Measurements from ENCODE around the gene RPL34.
"Not testable (repeated sequence)": the region's sequence is repeated elsewhere in the genome, so short reads cannot be mapped to it uniquely, and the experiment has no call there.

RPL34 gene

GRCh38 chr4:108588878-108589277 is 31.5 kb upstream of the RPL34 start:
- no peak for DNase-seq (ENCODE audit: low read depth)
- TF ChIP-seq MYC (IDR thresholded peaks at IDR 0.05; ENCODE audit: low read depth, low read length) (no peak), CTCF (IDR thresholded peaks at IDR 0.05; ENCODE audit: low read depth, low read length) (no peak), POLR2A (IDR thresholded peaks at IDR 0.05; ENCODE audit: extremely low read depth, insufficient read length) (no peak), MAX (IDR thresholded peaks at IDR 0.05; ENCODE audit: low read depth, low read length) (no peak)
- H3K4me3 ChIP-seq (ENCODE audit: low read depth, low read length), result no peak overlapping the region

GRCh38 chr4:108589961-108590360 is 30.4 kb upstream of the RPL34 start:
- TF ChIP-seq MYC (IDR thresholded peaks at IDR 0.05; ENCODE audit: low read depth, low read length) (no peak), CTCF (IDR thresholded peaks at IDR 0.05; ENCODE audit: low read depth, low read length) (no peak), POLR2A (IDR thresholded peaks at IDR 0.05; ENCODE audit: extremely low read depth, insufficient read length) (no peak), MAX (IDR thresholded peaks at IDR 0.05; ENCODE audit: low read depth, low read length) (no peak)
- no peak for DNase-seq (ENCODE audit: low read depth)

GRCh38 chr4:108590776-108591175 is 29.6 kb upstream of the RPL34 start:
- TF ChIP-seq MYC (IDR thresholded peaks at IDR 0.05; ENCODE audit: low read depth, low read length) (no peak), CTCF (IDR thresholded peaks at IDR 0.05; ENCODE audit: low read depth, low read length) (no peak), POLR2A (IDR thresholded peaks at IDR 0.05; ENCODE audit: extremely low read depth, insufficient read length) (no peak), MAX (IDR thresholded peaks at IDR 0.05; ENCODE audit: low read depth, low read length) (no peak)
- no peak for DNase-seq (ENCODE audit: low read depth)
- H3K4me3 ChIP-seq (ENCODE audit: low read depth, low read length), result no peak overlapping the region

More at GRCh38 chr4:108589961-108590360, 30.4 kb upstream of the RPL34 start:
- no peak overlapping the region for H3K4me3 ChIP-seq (ENCODE audit: low read depth, low read length)

GRCh38 chr4:108592674-108592986 is 27.7 kb upstream of the RPL34 start:
- TF ChIP-seq MYC (IDR thresholded peaks at IDR 0.05; ENCODE audit: low read depth, low read length), result no peak
- TF ChIP-seq CTCF (IDR thresholded peaks at IDR 0.05; ENCODE audit: low read depth, low read length), result no peak
- no peak for TF ChIP-seq POLR2A (IDR thresholded peaks at IDR 0.05; ENCODE audit: extremely low read depth, insufficient read length)
- no peak for TF ChIP-seq MAX (IDR thresholded peaks at IDR 0.05; ENCODE audit: low read depth, low read length)
- DNase-seq (ENCODE audit: low read depth), result no peak
- H3K4me3 ChIP-seq (ENCODE audit: low read depth, low read length), result no peak overlapping the region

- not testable (repeated sequence) for DNase-seq (ENCODE audit: low read depth); H3K4me3 ChIP-seq (ENCODE audit: low read depth, low read length)
Measured at GRCh38 chr4:108594296-108594695, 26.1 kb upstream of the RPL34 start.

- no peak for TF ChIP-seq MAX (IDR thresholded peaks at IDR 0.05; ENCODE audit: low read depth, low read length)
- H3K4me3 ChIP-seq (ENCODE audit: low read depth, low read length), result no peak overlapping the region
- DNase-seq (ENCODE audit: low read depth), result no peak
Measured at GRCh38 chr4:108596344-108596743, 24.0 kb upstream of the RPL34 start.

- no peak for DNase-seq (ENCODE audit: low read depth)
- TF ChIP-seq CTCF (IDR thresholded peaks at IDR 0.05; ENCODE audit: low read depth, low read length) (no peak), POLR2A (IDR thresholded peaks at IDR 0.05; ENCODE audit: extremely low read depth, insufficient read length) (no peak), MAX (IDR thresholded peaks at IDR 0.05; ENCODE audit: low read depth, low read length) (no peak), MYC (IDR thresholded peaks at IDR 0.05; ENCODE audit: low read depth, low read length) (no peak)
- H3K4me3 ChIP-seq (ENCODE audit: low read depth, low read length), result no peak overlapping the region
Measured at GRCh38 chr4:108601106-108601505, 19.3 kb upstream of the RPL34 start.
